DOHH2 (cell line): ENCODE results near the gene MIGA2.

Source experiments
- CTCF ChIP-seq: fragments of 200-600 bp; sonication (generic); IDR thresholded peaks from one replicate; pipeline ENCODE4 v1.5.1; 2014; ENCODE audit warnings: antibody characterized with exemption, mild to moderate bottlenecking, low read depth, low read length; ENCODE audit not compliant: poor library complexity, severe bottlenecking
- EZH2phosphoT487 ChIP-seq: fragments of 200-600 bp; sonication (generic); IDR thresholded peaks from 2 replicates; pipeline ENCODE4 v1.6.1; 2017; ENCODE audit warnings: borderline replicate concordance, mild to moderate bottlenecking, antibody characterized with exemption, low read length, moderate library complexity, mixed read lengths

- TF ChIP-seq EZH2phosphoT487 (no peak), CTCF (no peak)
These were observed 9.8 kb upstream of the MIGA2 start for GRCh38 chr9:129026442-129027223.
